HCEC 1CT (cell line): ENCODE results near the gene DPCD.
"Not testable (repeated sequence)": the region's sequence is repeated elsewhere in the genome, so short reads cannot be mapped to it uniquely, and the experiment has no call there.

Experiments
- DNase-seq: peaks from one replicate; pipeline ENCODE4 v3.0.0-alpha.2; 2017

DPCD gene

DNA sequence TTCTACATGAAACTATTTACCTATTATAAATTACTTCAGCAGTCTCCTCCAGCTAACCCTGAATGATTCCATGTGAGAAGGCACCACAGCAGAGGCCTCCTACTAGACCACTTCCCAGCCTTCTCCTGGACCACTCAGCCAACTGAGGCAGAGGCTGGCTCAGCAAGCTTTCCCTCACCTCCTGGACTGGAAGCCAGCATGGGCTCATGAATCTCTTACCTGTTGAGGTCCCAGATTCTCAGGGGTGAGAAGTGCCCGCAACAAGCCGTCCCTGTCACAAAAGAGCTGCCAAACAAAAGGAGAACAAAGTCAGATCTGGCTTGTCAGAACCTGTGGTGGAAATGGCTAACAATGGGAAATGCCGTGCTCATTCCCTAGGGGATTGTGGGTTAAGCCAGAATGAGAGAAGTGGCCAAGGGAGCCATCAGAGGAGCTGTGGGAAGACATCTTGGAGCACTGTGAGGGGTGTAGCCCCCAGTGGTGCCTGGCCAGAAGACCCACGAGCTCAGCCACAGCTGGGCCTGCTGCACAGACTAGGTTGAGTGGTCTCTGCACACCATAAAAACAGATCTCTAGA is 36.5 kb downstream of the DPCD start:
- DNase-seq, result no peak

- no peak for DNase-seq
These were observed 37.8 kb downstream of the DPCD start for GRCh38 chr10:101625821-101626412.

DNA sequence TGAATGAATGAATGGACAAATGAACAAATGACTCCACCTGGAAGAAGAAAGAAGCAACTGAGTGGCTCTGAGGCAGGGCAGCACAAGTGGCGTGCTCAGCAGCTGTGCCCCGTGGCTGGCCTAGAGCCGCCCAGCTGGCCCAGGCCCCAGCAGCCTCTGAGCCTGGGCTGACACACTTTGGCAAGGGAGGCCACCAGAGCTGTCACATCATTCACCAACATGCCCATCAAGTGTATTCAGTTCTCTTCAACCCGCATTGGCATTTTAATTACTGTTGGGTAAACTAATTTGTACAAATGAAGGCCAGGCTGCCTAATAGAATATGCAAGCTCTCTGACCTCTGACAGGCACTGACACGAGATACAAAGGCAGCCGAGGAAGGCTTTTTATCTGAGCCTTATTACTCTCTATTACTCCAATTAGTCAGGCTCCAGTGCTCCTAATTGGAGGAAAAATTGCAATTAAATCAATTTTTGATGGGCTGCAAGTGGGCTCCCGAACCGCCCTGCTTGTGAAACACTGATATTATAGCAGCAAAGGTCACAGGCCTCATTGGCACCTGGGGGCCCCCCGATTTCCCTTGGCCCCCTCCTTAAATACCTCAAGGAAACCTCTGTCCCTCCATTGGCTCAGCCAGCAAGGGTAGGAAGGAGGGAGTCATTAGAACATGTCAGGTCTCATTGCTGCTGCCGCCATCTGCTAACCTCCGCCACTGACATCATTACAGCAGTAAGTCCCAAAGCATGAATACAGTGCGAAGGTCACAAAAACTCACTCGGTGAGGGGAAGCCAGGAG is 41.9 kb downstream of the DPCD start:
- no peak for DNase-seq

GRCh38 chr10:101630633-101630920 is 42.5 kb downstream of the DPCD start:
- DNase-seq, result no peak

- no peak for DNase-seq
These were observed 43.8 kb downstream of the DPCD start for GRCh38 chr10:101631821-101632475.

DNA sequence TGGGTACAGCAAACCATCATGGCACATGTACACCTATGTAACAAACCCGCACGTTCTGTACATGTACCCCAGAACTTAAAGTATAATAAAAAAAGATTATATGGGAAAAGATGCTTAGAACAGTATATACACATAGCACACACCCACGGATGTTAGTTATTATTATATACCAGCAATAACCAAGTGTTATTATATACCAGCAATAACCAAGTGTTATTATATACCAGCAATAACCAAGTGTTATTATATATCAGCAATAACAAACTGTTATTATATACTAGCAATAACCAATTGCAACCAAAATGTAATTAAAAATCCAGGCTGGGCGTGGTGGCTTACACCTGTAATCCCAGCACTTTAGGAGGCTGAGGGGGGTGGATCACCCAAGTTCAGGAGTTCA is 45.4 kb downstream of the DPCD start:
- not testable (repeated sequence) for DNase-seq

GRCh38 chr10:101639141-101639900 is 51.2 kb downstream of the DPCD start:
- DNase-seq, result no peak

DNA sequence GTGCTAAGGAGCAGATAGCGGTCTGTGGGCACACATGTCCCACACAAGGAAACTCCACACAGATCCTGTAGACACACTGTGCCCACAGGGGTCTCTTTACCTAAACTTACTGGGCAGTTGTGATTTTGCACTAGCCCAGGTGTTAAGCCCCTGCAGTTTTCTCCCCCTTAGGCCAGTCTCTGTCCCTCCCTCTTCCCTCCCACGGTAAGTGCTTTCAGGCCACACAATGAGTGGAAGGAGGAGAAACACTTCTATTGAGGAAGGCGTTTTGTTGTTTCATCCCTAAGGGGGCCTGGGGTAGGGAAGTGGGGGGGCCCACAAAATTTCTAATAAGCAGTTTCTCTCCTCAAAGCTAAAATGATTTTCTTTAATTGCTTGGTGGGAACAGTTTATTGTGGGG is 55.4 kb downstream of the DPCD start:
- no peak for DNase-seq

DNA sequence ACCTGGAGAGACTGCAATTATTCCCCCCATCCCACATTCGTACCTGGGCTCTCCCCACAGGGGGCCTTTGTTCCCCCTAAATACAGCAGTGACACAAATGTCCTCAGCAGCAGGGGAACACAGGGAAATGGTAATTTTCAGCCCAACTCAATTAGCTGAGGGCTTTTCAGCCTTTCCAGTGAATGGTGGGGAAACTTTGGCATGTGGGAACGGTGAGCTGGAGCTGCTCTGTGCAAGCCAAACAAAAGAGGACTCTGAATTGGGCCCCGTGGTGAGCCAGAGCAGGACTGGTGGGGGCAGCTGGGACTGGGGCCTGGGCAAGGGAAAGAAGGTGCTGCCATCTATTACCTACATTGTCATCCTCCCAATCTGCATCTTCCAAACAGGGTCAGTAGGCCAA is 55.9 kb downstream of the DPCD start:
- no peak for DNase-seq

DNA sequence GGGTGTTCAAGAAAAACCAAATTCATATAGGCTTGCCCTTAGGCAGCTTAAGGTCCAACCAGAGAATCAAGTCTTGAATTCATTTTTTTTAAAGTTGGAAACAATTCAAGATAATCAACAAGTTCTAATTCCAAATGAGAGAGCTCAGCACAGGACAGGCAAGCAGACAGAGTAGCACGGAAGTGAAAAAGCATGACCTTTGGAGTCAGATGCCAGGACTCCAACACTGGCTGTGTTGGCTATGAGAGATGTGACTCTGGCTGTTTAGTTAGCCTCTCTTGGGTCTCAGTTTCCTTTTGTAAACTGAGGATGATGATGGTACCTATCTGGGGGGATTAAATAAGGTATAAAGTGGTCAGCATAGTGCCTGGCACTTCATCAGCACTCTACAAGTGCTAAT is 57.5 kb downstream of the DPCD start:
- DNase-seq, result no peak

- no peak for DNase-seq
These were observed 58.2 kb downstream of the DPCD start for GRCh38 chr10:101646364-101646763.

DNA sequence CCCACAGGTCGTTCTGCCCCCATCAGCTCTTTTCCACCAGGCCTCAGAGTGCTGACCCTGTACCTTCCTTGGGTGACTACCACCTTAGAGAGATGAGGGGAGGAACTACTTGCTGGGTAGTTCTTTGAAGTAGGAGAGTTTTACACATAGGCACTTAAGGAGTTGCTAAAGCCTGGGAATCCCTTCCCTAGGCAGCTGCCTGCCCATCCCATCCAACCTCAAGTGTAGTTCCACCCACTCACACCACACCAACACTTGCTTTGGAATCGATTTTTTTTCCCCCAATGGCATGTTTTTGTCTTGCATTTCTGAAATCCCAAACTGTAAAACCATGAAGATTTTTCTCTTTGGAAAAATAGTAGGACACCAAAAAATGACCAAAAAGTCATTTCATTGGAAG is 59.1 kb downstream of the DPCD start:
- DNase-seq, result no peak

GRCh38 chr10:101649525-101650085 is 61.5 kb downstream of the DPCD start:
- no peak for DNase-seq

GRCh38 chr10:101650863-101651262 is 62.7 kb downstream of the DPCD start:
- DNase-seq, result no peak

GRCh38 chr10:101651336-101651735 is 63.2 kb downstream of the DPCD start:
- no peak for DNase-seq

DNA sequence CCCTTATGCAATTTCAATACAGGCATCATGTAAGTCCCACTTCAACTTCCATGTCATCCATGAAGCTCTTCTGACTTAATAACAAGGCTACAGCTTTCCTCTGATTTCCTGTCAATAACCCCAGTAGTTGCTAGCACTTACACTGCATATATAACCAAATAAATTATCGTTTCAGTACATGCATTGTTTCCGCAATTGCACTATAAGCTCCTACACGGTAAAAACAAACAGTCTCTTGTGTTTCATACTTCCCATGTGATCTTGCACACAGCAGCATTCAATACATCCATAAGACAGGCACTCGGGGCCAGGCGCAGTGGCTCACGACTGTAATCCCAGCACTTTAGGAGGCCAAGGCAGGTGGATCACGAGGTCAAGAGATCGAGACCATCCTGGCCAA is 65.4 kb downstream of the DPCD start:
- DNase-seq, result no peak

DNA sequence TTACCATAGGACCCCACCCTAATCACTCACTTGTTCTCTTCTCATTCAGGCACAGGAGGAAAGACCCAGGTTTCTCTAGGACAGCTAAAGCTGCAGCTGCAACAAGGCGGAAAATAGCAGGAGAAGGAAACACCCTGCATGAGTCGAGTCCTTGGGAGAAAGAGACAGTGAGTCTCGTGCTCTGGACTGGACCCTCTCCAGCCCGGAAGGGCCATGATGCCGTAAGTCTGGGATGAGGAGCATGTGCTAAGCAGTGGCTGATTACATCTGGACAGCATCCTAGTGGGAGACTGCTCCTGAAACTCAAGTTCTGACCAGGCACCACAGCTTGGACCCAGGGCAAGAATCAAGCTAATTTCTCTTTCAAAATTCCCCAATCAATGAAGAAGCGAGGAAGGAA is 67.4 kb downstream of the DPCD start:
- no peak for DNase-seq

DNA sequence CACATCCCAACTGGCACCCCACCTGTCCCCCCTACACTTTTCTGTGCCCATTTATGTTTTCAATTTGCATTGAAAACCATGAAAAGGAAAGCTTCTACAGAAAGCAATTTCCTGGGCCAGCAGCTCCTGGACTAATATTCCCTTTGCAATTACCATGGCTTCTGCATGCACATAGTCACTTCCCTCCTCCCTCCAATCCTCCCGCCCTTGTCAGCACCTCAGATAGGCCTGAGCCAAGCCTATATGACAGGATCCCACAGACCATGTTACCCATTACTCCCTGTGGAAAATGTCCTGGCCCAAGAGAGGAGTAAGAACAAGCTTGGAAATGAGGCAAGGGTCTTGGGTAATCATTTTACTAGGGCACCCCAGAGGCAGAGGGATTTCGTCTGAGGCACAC is 68.8 kb downstream of the DPCD start:
- no peak for DNase-seq

- DNase-seq, result no peak
These were observed 70.9 kb downstream of the DPCD start for GRCh38 chr10:101658975-101659374.
